ENCODE results near the gene CLEC4G.

DNA sequence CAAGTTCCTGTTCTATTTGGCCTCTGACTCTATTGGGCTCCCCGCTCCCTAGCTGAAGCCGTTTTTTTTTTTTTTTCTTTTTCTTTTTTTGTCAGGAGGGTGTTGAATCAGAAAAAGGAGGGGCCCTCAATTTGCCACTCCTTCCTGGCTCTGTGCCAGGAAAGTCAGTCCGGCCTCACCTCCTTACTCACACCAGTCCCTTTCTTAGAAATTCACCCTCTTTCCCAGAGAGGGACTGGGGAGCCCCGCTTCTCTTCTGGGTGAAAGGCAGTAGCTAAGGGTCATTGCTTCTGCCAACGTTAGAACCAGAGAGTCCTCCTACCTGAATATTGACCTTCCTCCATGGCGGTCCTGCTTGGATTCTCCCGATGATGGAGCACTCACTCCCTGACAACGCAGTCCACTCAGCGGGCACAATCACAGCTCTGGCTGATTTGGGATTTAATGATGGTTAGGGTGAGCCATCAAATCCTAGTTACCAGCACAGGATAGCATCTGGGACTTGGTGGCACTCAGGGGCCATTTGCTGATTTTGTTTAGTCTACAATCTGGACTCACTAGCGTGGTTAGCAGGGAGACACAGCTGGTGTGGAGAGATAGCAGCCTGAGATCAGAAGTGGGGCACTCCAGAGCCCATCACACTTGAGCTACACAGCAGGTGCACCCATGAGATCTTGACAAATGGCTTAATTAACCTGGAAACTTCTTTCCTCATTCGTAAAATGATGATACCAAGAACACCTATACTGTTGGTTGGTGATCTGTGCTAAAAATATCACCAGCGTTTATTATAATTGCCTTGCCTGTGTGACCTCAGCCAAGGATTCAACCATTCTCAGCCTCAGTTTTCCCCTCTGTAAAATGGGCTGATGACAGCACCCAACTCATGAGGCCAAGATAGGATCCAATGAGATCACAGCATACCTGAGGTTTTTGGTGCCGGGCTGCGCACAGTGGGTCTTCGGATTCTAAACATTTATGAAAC is 32.2 kb downstream of the CLEC4G start:
- TF ChIP-seq CTCF (IDR thresholded peaks at IDR 0.05) (no peak), JUN (CRISPR knock-in tag; IDR thresholded peaks at IDR 0.05) (no peak), IRF2 (CRISPR knock-in tag; IDR thresholded peaks at IDR 0.05; ENCODE audit: borderline replicate concordance, low read depth) (no peak), ELF4 (CRISPR knock-in tag; IDR thresholded peaks at IDR 0.05; ENCODE audit: low read depth) (no peak), ESRRA (CRISPR knock-in tag; IDR thresholded peaks at IDR 0.05; ENCODE audit: borderline replicate concordance) (no peak), TP53 (CRISPR knock-in tag; IDR thresholded peaks at IDR 0.05) (no peak), SMAD3 (CRISPR knock-in tag; IDR thresholded peaks at IDR 0.05; ENCODE audit: borderline replicate concordance) (no peak), ETV6 (CRISPR knock-in tag; IDR thresholded peaks at IDR 0.05) (no peak), ZNF121 (CRISPR knock-in tag; IDR thresholded peaks at IDR 0.05) (no peak), NFYB (CRISPR knock-in tag; conservative IDR thresholded peaks at IDR 0.05; ENCODE audit: low read depth) (no peak)
- TF ChIP-seq, protein P1, sequence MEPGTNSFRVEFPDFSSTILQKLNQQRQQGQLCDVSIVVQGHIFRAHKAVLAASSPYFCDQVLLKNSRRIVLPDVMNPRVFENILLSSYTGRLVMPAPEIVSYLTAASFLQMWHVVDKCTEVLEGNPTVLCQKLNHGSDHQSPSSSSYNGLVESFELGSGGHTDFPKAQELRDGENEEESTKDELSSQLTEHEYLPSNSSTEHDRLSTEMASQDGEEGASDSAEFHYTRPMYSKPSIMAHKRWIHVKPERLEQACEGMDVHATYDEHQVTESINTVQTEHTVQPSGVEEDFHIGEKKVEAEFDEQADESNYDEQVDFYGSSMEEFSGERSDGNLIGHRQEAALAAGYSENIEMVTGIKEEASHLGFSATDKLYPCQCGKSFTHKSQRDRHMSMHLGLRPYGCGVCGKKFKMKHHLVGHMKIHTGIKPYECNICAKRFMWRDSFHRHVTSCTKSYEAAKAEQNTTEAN (CRISPR knock-in tag; IDR thresholded peaks at IDR 0.05): no peak
- TF ChIP-seq, protein P2, sequence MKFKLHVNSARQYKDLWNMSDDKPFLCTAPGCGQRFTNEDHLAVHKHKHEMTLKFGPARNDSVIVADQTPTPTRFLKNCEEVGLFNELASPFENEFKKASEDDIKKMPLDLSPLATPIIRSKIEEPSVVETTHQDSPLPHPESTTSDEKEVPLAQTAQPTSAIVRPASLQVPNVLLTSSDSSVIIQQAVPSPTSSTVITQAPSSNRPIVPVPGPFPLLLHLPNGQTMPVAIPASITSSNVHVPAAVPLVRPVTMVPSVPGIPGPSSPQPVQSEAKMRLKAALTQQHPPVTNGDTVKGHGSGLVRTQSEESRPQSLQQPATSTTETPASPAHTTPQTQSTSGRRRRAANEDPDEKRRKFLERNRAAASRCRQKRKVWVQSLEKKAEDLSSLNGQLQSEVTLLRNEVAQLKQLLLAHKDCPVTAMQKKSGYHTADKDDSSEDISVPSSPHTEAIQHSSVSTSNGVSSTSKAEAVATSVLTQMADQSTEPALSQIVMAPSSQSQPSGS (CRISPR knock-in tag; IDR thresholded peaks at IDR 0.05; ENCODE audit: borderline replicate concordance, low read depth): no peak
- TF ChIP-seq, protein P3, sequence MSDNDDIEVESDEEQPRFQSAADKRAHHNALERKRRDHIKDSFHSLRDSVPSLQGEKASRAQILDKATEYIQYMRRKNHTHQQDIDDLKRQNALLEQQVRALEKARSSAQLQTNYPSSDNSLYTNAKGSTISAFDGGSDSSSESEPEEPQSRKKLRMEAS (CRISPR knock-in tag; IDR thresholded peaks at IDR 0.05): no peak
- TF ChIP-seq, protein P4, sequence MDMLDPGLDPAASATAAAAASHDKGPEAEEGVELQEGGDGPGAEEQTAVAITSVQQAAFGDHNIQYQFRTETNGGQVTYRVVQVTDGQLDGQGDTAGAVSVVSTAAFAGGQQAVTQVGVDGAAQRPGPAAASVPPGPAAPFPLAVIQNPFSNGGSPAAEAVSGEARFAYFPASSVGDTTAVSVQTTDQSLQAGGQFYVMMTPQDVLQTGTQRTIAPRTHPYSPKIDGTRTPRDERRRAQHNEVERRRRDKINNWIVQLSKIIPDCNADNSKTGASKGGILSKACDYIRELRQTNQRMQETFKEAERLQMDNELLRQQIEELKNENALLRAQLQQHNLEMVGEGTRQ (CRISPR knock-in tag; IDR thresholded peaks at IDR 0.05): no peak
